Neural cell (in vitro differentiated cells): ENCODE measurements around the gene SCUBE1. TPM values are rescaled to one million over a fixed set of nuclear protein-coding genes. Genes with fewer than 3 reads are reported as not detected.

Experiments used
- H2AFZ ChIP-seq: fragments of 200-600, 300-800 bp; sonication (generic), shearing (Covaris generic); 2 replicates; pipeline ENCODE4 v1.6.0; 2014; ENCODE audit warnings: low read depth, mild to moderate bottlenecking, antibody characterized with exemption, low read length, moderate library complexity
- H3F3A ChIP-seq: fragments of 200-600 bp; shearing (Covaris generic); 2 replicates; pipeline ENCODE4 v1.6.1; 2016; ENCODE audit warnings: mild to moderate bottlenecking, moderate library complexity, mixed read lengths, antibody characterized with exemption, low read length; ENCODE audit not compliant: insufficient read depth, poor library complexity, severe bottlenecking
- H3K27ac ChIP-seq: fragments of 200-600, 300-800 bp; sonication (generic), shearing (Covaris generic); 2 replicates; pipeline ENCODE4 v1.5.1; 2014; ENCODE audit warnings: mild to moderate bottlenecking, low read length, moderate library complexity
- H3K27me3 ChIP-seq: fragments of 300-800, 200-600 bp; sonication (generic), shearing (Covaris generic); 2 replicates; pipeline ENCODE4 v1.6.0; 2014; ENCODE audit warnings: mild to moderate bottlenecking, low read depth, low read length, moderate library complexity; ENCODE audit not compliant: insufficient read depth
- H3K36me3 ChIP-seq: fragments of 300-800, 200-600 bp; sonication (generic), shearing (Covaris generic); 2 replicates; pipeline ENCODE4 v1.5.1; 2014; ENCODE audit warnings: mild to moderate bottlenecking, antibody characterized with exemption, low read length, moderate library complexity; ENCODE audit not compliant: insufficient read depth
- H3K4me2 ChIP-seq: fragments of 300-800, 200-600 bp; sonication (generic), shearing (Covaris generic); 2 replicates; pipeline ENCODE4 v1.6.0; 2014; ENCODE audit warnings: mild to moderate bottlenecking, low read length
- H3K4me3 ChIP-seq: fragments of 300-800, 200-600 bp; sonication (generic), shearing (Covaris generic); 2 replicates; pipeline ENCODE4 v1.5.1; 2014; ENCODE audit warnings: mild to moderate bottlenecking, low read length, moderate library complexity
- H3K79me2 ChIP-seq: fragments of 200-600 bp; shearing (Covaris generic); replicated peaks from 2 replicates; pipeline ENCODE4 v1.6.0; 2014; ENCODE audit warnings: mild to moderate bottlenecking, low read length, moderate library complexity; ENCODE audit not compliant: insufficient read depth
- H3K9ac ChIP-seq: fragments of 300-800, 200-600 bp; sonication (generic), shearing (Covaris generic); 2 replicates; pipeline ENCODE4 v1.6.1; 2016; ENCODE audit warnings: mild to moderate bottlenecking, low read length, mixed read lengths
- H3K9me2 ChIP-seq: fragments of 200-600 bp; shearing (Covaris generic); 2 replicates; pipeline ENCODE4 v1.6.1; 2016; ENCODE audit warnings: mild to moderate bottlenecking, low read length, mixed read lengths; ENCODE audit not compliant: insufficient read depth
- H3K9me3 ChIP-seq: fragments of 200-600, 300-800 bp; sonication (generic), shearing (Covaris generic); 2 replicates; pipeline ENCODE4 v1.6.1; 2016; ENCODE audit warnings: mild to moderate bottlenecking, mixed run types, low read length, moderate library complexity, mixed read lengths
- H4K20me1 ChIP-seq: fragments of 200-600 bp; shearing (Covaris generic); 2 replicates; pipeline ENCODE4 v1.6.1; 2016; ENCODE audit warnings: mild to moderate bottlenecking, mixed run types; ENCODE audit not compliant: insufficient read depth
- EP300 ChIP-seq: fragments of 450-650 bp; conservative IDR thresholded peaks from 2 replicates; pipeline ENCODE4 v1.6.1; 2014; ENCODE audit warnings: antibody characterized with exemption, mild to moderate bottlenecking, moderate library complexity; ENCODE audit not compliant: poor library complexity, severe bottlenecking
- EZH2 ChIP-seq: fragments of 200-600, 300-800 bp; shearing (Covaris generic), sonication (generic); IDR thresholded peaks from 2 replicates; pipeline ENCODE4 v1.6.1; 2014; ENCODE audit warnings: antibody characterized with exemption, low read length, borderline replicate concordance, mild to moderate bottlenecking; ENCODE audit not compliant: insufficient read depth, poor library complexity, severe bottlenecking
- MXI1 ChIP-seq: fragments of 450-650 bp; conservative IDR thresholded peaks from 2 replicates; pipeline ENCODE4 v1.6.1; 2014; ENCODE audit warnings: antibody characterized with exemption, mild to moderate bottlenecking; ENCODE audit not compliant: poor library complexity, severe bottlenecking
- POLR2AphosphoS5 ChIP-seq: IDR thresholded peaks from 2 replicates; pipeline ENCODE4 v1.6.1; 2012
- RAD21 ChIP-seq: fragments of 450-650 bp; conservative IDR thresholded peaks from 2 replicates; pipeline ENCODE4 v1.6.1; 2014; ENCODE audit warnings: antibody characterized with exemption, mild to moderate bottlenecking, moderate library complexity
- SMC3 ChIP-seq: fragments of 450-650 bp; conservative IDR thresholded peaks from 2 replicates; pipeline ENCODE4 v1.6.1; 2014; ENCODE audit warnings: antibody characterized with exemption, mild to moderate bottlenecking, moderate library complexity; ENCODE audit not compliant: poor library complexity
- TAF1 ChIP-seq: IDR thresholded peaks from 2 replicates; pipeline ENCODE4 v1.6.1; 2012; ENCODE audit warnings: low read depth
- polyA plus RNA-seq: library from polyadenylated mRNA; depleted of rRNA; stranded (reverse); fragments of >200 nt; gene quantifications from 2 replicates; pipeline ENCODE4 v1.2.3, GENCODE V29; 2014
- TF ChIP-seq, protein P1 (sequence below): IDR thresholded peaks from 2 replicates; pipeline ENCODE4 v1.6.1; 2012; ENCODE audit warnings: borderline replicate concordance
- TF ChIP-seq, protein P2 (sequence below): fragments of 450-650 bp; IDR thresholded peaks from 2 replicates; pipeline ENCODE4 v1.5.1; 2014; ENCODE audit warnings: antibody characterized with exemption, mild to moderate bottlenecking, moderate library complexity; ENCODE audit not compliant: poor library complexity, severe bottlenecking

SCUBE1 gene
- polyA plus RNA-seq, 1 donor from 2014 or later = 8.4 TPM

DNA sequence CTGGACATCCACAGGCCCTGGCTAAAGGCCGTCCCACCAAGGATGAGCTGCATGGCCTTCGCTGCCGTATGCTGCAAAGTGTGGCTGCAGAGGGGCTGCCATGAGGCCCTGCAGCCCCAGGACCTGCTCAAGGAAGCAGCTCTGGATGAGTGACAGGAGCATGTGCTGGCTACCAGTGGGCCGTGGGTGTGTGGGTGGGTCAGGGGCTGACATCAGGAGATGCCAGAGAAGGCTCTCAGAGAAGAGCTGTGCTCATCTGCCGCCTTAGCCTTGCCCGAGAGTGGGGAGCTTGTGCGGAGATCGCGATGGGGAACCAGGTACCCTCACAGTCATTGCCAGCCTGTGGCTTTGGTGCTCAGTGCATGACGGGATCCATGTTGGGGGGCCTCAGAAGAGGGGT lies 41.3 kb downstream of the SCUBE1 start:
- Histone ChIP-seq H3K36me3 (no peaks in the 10 kb centered on the region), H3F3A (no peaks in the 10 kb centered on the region), H3K27ac (no peak overlapping the region), H3K9me2 (no peaks in the 10 kb centered on the region), H3K4me3 (no peak overlapping the region), H4K20me1 (no peaks in the 10 kb centered on the region), H3K79me2 (no peaks in the 10 kb centered on the region), H2AFZ (no peak overlapping the region), H3K9ac (no peak overlapping the region), H3K27me3 (no peaks in the 10 kb centered on the region), H3K9me3 (no peaks in the 10 kb centered on the region), H3K4me2 (no peak overlapping the region)
- TF ChIP-seq, protein P1, sequence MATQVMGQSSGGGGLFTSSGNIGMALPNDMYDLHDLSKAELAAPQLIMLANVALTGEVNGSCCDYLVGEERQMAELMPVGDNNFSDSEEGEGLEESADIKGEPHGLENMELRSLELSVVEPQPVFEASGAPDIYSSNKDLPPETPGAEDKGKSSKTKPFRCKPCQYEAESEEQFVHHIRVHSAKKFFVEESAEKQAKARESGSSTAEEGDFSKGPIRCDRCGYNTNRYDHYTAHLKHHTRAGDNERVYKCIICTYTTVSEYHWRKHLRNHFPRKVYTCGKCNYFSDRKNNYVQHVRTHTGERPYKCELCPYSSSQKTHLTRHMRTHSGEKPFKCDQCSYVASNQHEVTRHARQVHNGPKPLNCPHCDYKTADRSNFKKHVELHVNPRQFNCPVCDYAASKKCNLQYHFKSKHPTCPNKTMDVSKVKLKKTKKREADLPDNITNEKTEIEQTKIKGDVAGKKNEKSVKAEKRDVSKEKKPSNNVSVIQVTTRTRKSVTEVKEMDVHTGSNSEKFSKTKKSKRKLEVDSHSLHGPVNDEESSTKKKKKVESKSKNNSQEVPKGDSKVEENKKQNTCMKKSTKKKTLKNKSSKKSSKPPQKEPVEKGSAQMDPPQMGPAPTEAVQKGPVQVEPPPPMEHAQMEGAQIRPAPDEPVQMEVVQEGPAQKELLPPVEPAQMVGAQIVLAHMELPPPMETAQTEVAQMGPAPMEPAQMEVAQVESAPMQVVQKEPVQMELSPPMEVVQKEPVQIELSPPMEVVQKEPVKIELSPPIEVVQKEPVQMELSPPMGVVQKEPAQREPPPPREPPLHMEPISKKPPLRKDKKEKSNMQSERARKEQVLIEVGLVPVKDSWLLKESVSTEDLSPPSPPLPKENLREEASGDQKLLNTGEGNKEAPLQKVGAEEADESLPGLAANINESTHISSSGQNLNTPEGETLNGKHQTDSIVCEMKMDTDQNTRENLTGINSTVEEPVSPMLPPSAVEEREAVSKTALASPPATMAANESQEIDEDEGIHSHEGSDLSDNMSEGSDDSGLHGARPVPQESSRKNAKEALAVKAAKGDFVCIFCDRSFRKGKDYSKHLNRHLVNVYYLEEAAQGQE = no peak
- TF ChIP-seq EP300 (no peak), RAD21 (no peak), SMC3 (no peak), TAF1 (no peak), POLR2AphosphoS5 (no peak), MXI1 (no peak), EZH2 (no peak)
- TF ChIP-seq, protein P2, sequence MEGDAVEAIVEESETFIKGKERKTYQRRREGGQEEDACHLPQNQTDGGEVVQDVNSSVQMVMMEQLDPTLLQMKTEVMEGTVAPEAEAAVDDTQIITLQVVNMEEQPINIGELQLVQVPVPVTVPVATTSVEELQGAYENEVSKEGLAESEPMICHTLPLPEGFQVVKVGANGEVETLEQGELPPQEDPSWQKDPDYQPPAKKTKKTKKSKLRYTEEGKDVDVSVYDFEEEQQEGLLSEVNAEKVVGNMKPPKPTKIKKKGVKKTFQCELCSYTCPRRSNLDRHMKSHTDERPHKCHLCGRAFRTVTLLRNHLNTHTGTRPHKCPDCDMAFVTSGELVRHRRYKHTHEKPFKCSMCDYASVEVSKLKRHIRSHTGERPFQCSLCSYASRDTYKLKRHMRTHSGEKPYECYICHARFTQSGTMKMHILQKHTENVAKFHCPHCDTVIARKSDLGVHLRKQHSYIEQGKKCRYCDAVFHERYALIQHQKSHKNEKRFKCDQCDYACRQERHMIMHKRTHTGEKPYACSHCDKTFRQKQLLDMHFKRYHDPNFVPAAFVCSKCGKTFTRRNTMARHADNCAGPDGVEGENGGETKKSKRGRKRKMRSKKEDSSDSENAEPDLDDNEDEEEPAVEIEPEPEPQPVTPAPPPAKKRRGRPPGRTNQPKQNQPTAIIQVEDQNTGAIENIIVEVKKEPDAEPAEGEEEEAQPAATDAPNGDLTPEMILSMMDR = no peak

DNA sequence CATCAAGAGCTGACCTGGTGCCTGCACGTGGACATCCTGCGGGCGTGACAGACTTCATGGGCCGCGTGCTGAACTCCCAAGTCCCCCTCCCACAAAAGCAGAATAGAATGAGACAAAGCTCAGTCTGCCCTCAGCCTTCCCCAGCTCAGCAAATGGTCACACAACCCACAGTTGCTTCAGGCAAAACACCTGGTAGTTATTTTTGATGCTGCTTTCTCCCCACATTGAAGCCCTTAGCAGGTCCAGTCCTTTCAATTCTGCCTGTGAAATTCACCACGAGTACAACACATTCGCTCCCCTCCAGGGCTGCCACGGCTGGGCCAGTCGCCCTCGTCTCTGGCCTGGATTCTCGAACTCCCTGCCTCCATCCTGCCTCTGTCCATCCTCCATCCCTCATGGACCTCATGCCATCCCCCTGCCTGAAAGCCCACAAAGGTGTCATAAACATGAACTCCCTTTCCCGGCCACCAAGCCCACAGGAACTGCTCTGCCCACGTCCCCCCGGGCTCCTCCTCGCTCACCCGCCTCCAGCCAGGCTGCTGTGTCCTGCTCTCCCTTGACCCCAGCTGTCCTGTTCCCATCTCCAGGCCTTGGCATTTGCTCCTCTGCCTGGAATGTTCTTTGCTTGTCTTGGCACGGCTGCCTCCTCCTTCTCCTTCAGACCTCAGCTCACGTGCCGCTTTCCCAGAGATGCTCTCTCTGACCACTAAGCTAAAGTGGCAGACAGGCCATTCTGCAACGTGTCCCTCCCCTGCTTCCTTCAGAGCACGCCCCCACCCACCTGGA lies 42.1 kb downstream of the SCUBE1 start:
- H3K79me2 ChIP-seq = no peaks in the 10 kb centered on the region
- no peaks in the 10 kb centered on the region for H3F3A ChIP-seq
- H3K9me3 ChIP-seq = no peaks in the 10 kb centered on the region
- TF ChIP-seq EP300 = no peak
- no peak for TF ChIP-seq SMC3
- TF ChIP-seq, protein P2 = no peak
- no peak for TF ChIP-seq RAD21
- TF ChIP-seq POLR2AphosphoS5 = no peak
- no peak for TF ChIP-seq EZH2
- TF ChIP-seq MXI1 = no peak
- H3K9ac ChIP-seq = no peak overlapping the region
- no peaks in the 10 kb centered on the region for H3K9me2 ChIP-seq
- H4K20me1 ChIP-seq = no peaks in the 10 kb centered on the region
- no peak overlapping the region for H3K27ac ChIP-seq
- H3K36me3 ChIP-seq = no peaks in the 10 kb centered on the region
- H3K4me2 ChIP-seq = no peak overlapping the region
- H3K4me3 ChIP-seq = no peak overlapping the region
- no peaks in the 10 kb centered on the region for H3K27me3 ChIP-seq
- no peak overlapping the region for H2AFZ ChIP-seq
